Activated CD8-positive, alpha-beta memory T cell treated with anti-CD3 and anti-CD28 coated beads, Interleukin-2, amount 10 ng/mL, durations not matched to agents 7 days and 5 days (primary cell): Measurements from ENCODE around the gene TPRG1L. TPM values are rescaled to one million over a fixed set of nuclear protein-coding genes. Genes with fewer than 3 reads are reported as not detected.

ENCODE experiments used
- ATAC-seq: fragments of 150-1000 bp; cut with Tn5 transposase; one replicate; pipeline ENCODE4 v1.10.0; 2021; ENCODE audit warnings: moderate library complexity
- CTCF ChIA-PET: fragments of 350-600 bp; sonication (Branson Sonifier 250); formaldehyde crosslinking; loops from one replicate; lab custom pipeline; 2021; ENCODE audit warnings: antibody characterized with exemption; lab: Charles Lee
- DNase-seq: peaks from one replicate; pipeline ENCODE4 v3.0.0-alpha.2; 2020
- H3K27ac Mint-ChIP-seq: one replicate; pipeline ENCODE4 v1.8.0; 2021; ENCODE audit warnings: mild to moderate bottlenecking, mixed read lengths
- H3K27me3 Mint-ChIP-seq: one replicate; pipeline ENCODE4 v1.8.0; 2021; ENCODE audit warnings: mixed read lengths
- H3K36me3 Mint-ChIP-seq: one replicate; pipeline ENCODE4 v1.8.0; 2021; ENCODE audit warnings: mild to moderate bottlenecking, mixed read lengths
- H3K4me1 Mint-ChIP-seq: one replicate; pipeline ENCODE4 v1.8.0; 2021; ENCODE audit warnings: mixed read lengths
- H3K4me3 Mint-ChIP-seq: one replicate; pipeline ENCODE4 v1.8.0; 2021; ENCODE audit warnings: mild to moderate bottlenecking, moderate library complexity, mixed read lengths
- H3K9me3 Mint-ChIP-seq: one replicate; pipeline ENCODE4 v1.8.0; 2022; ENCODE audit warnings: low read depth, mixed read lengths
- total RNA-seq, 2 experiments: library from RNA; stranded (reverse); gene quantifications; one replicate each; pipeline ENCODE4 v1.2.3, GENCODE V29; 2021

TPRG1L gene
- total RNA-seq, 2 experiments from 2014 or later = 8.6 to 13.2 TPM

DNA sequence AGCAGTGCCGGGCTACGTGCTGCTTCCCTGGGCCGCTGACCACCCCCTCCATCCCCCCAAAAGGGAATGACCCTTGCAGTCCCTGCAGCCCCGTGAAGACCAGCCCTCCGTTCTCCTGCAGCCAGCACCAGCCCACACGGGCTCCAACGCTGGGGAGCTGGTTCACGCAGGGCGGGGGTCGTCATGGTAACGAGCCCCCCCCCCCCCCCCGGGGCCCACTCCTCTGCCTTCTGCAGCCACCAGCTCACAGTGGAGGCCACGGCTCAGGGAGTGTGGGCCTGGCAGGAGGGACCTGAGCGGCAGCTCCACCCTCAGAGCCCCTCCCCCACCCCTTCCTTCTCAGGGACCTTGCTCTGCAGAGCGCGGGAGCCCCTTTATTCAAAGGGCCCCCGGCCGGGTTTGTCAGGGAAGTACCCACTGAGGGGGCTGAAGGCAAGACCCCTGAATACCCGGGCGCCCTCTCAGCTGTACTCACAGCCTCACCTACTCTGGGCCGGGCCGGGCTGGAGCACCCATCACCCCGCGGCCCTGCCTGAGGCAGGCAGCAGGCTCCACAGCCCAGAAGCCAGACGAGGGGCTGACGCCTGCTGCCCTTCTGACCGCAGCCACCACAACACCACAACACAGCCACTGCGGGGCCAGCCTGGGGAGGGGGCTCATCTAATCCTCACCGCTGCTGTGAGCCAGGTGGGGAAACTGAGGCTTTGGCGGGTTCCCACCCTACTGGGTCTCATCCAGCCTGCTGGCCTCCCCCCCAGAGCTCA, 26.1 kb upstream of the TPRG1L start:
- H3K27ac Mint-ChIP-seq = no peak overlapping the region
- peaks cover 14% of the 10 kb centered on the region for H3K4me1 Mint-ChIP-seq
- no peak for ATAC-seq
- CTCF ChIA-PET = interaction anchor here (1.7 kb wide), 1 partner anchor 20 kb away, joined by 8 read pairs; no protein-coding TSS in a partner anchor
- no peak for DNase-seq
- H3K4me3 Mint-ChIP-seq = no peak overlapping the region
- H3K9me3 Mint-ChIP-seq = no peaks in the 10 kb centered on the region
- no peaks in the 10 kb centered on the region for H3K36me3 Mint-ChIP-seq
- no peaks in the 10 kb centered on the region for H3K27me3 Mint-ChIP-seq

DNA sequence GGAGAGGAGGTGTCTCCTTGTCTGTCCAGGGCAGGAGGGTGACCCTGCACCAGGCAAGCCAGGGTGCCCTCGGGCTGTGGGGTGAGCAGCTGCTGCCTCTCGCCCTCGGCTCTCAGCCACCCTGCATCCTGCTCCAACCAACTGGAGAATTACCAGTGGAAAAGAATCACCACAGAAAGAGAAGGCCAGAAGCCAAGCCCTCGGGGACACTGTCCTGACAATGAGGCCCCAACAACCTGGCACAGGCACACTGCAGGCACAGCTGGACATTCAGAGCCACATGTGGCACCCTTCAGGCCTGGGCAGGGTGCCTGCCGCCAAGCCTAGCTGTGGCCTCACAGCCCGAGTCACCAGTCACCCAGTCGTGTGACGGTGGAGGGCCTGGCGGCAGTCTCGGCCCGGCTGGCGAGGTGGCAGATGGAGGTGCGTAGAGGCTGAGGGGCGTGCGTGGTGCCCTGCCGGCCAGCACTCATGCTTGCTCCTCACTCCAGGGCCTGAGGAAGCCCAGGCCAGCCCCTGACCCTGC, 25.5 kb upstream of the TPRG1L start:
- no peaks in the 10 kb centered on the region for H3K36me3 Mint-ChIP-seq
- ATAC-seq (no peak), DNase-seq (no peak)
- peaks cover 14% of the 10 kb centered on the region for H3K4me1 Mint-ChIP-seq
- no peaks in the 10 kb centered on the region for H3K27me3 Mint-ChIP-seq
- H3K9me3 Mint-ChIP-seq = no peaks in the 10 kb centered on the region
- CTCF ChIA-PET = interaction anchor here (1.7 kb wide), 1 partner anchor 20 kb away, joined by 8 read pairs; no protein-coding TSS in a partner anchor
- H3K4me3 Mint-ChIP-seq = no peak overlapping the region
- no peak overlapping the region for H3K27ac Mint-ChIP-seq

DNA sequence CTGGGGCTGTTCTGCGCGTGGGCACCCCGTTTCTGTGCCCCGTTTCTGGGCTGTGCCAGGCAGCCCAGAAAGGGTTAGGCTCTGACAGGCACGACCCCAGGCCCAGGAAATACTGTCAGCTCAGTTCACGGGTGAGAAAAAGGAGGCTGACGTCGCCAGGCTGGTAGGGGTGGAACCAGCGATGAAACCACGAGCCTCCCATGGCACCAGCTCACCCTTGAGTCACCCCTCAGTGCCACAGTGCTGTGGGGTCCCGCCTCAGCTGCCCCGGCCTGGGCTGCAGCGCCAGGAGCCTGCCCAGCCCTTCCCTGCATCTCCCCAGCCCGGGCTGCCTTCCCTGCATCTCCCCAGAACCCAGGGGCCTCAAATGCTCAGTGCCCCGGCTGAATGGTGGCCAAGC, 25.0 kb upstream of the TPRG1L start:
- H3K9me3 Mint-ChIP-seq = no peaks in the 10 kb centered on the region
- ATAC-seq (no peak), DNase-seq (no peak)
- CTCF ChIA-PET = interaction anchor here (0.7 to 1.9 kb wide), 3 partner anchors 19 to 147 kb away, joined by 4 to 8 read pairs (median 6); no protein-coding TSS in a partner anchor
- peaks cover 14% of the 10 kb centered on the region for H3K4me1 Mint-ChIP-seq
- H3K36me3 Mint-ChIP-seq = no peaks in the 10 kb centered on the region
- no peaks in the 10 kb centered on the region for H3K27me3 Mint-ChIP-seq
- no peak overlapping the region for H3K4me3 Mint-ChIP-seq
- H3K27ac Mint-ChIP-seq = no peak overlapping the region

DNA sequence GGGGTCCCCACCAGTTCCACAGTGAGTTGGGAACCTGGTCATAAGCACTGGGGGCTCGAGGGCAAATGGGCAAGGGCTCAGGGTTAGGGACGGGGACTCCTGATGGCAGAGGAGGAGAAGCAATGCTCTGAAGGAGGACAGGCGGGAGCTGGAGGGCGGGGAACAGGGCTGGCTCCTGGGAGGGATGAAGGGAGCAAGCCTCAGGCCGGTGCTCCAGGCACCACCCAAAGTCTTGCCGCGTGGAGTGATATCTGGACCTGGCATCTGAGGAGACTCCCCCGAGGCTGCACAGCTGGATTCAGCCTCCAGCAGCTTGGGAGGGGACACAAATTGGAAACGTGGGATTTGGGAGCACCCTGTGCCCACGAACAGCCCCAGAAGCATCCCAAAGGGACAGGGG, 24.5 kb upstream of the TPRG1L start:
- Mint-ChIP-seq H3K36me3 (no peaks in the 10 kb centered on the region), H3K27me3 (no peaks in the 10 kb centered on the region)
- no peak for ATAC-seq

DNA sequence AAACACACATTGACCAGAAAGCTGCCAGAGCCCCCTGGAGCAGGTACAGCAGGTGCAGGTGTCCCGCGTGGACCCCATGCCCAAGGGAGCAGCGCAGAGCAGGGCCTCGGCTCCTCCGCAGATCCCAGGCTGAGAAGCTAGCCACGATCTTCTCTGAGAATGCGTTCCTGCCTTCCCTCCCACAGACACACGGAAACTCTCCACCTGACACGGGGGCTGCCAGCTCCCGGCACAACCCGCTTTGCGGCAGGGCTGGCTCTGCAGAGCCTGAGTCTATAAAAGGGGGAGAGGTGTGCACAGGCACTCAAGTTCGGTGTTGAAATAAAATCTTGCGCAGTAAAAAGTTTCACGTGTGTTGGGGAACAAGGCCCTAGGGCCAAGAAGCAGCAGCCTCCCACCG, 23.1 kb upstream of the TPRG1L start:
- Mint-ChIP-seq H3K4me3 (no peak overlapping the region), H3K9me3 (no peaks in the 10 kb centered on the region), H3K36me3 (no peaks in the 10 kb centered on the region), H3K27ac (no peak overlapping the region), H3K4me1 (peaks cover 14% of the 10 kb centered on the region), H3K27me3 (no peaks in the 10 kb centered on the region)
- ATAC-seq = no peak
- CTCF ChIA-PET = interaction anchor here (1.0 to 1.9 kb wide), 2 partner anchors 13 to 149 kb away, joined by 3 to 6 read pairs; no protein-coding TSS in a partner anchor
- DNase-seq = no peak

More for the DNA sequence above, 24.5 kb upstream of the TPRG1L start:
- Mint-ChIP-seq H3K27ac (no peak overlapping the region), H3K4me3 (no peak overlapping the region), H3K9me3 (no peaks in the 10 kb centered on the region), H3K4me1 (peaks cover 14% of the 10 kb centered on the region)
- DNase-seq = no peak
- CTCF ChIA-PET = interaction anchor here (0.7 to 1.9 kb wide), 2 partner anchors 19 to 148 kb away, joined by 4 to 6 read pairs; no protein-coding TSS in a partner anchor

- no peaks in the 10 kb centered on the region for H3K36me3 Mint-ChIP-seq
- DNase-seq (no peak), ATAC-seq (no peak)
- CTCF ChIA-PET = interaction anchor here (1.3 kb wide), 1 partner anchor 18 kb away, joined by 4 read pairs; no protein-coding TSS in a partner anchor
- no peak overlapping the region for H3K27ac Mint-ChIP-seq
- H3K27me3 Mint-ChIP-seq = no peaks in the 10 kb centered on the region
- no peak overlapping the region for H3K4me3 Mint-ChIP-seq
- no peaks in the 10 kb centered on the region for H3K9me3 Mint-ChIP-seq
- H3K4me1 Mint-ChIP-seq = peaks cover 10% of the 10 kb centered on the region
These were observed 22.4 kb upstream of the TPRG1L start for GRCh38 chr1:3602375-3602774.

GRCh38 chr1:3603156-3603555, 21.7 kb upstream of the TPRG1L start:
- no peak for ATAC-seq
- CTCF ChIA-PET = interaction anchor here (1.3 kb wide), 1 partner anchor 17 kb away, joined by 4 read pairs; no protein-coding TSS in a partner anchor
- Mint-ChIP-seq H3K4me3 (no peak overlapping the region), H3K27me3 (no peaks in the 10 kb centered on the region), H3K36me3 (no peaks in the 10 kb centered on the region), H3K9me3 (no peaks in the 10 kb centered on the region), H3K4me1 (peaks cover 3% of the 10 kb centered on the region), H3K27ac (no peak overlapping the region)
- no peak for DNase-seq

DNA sequence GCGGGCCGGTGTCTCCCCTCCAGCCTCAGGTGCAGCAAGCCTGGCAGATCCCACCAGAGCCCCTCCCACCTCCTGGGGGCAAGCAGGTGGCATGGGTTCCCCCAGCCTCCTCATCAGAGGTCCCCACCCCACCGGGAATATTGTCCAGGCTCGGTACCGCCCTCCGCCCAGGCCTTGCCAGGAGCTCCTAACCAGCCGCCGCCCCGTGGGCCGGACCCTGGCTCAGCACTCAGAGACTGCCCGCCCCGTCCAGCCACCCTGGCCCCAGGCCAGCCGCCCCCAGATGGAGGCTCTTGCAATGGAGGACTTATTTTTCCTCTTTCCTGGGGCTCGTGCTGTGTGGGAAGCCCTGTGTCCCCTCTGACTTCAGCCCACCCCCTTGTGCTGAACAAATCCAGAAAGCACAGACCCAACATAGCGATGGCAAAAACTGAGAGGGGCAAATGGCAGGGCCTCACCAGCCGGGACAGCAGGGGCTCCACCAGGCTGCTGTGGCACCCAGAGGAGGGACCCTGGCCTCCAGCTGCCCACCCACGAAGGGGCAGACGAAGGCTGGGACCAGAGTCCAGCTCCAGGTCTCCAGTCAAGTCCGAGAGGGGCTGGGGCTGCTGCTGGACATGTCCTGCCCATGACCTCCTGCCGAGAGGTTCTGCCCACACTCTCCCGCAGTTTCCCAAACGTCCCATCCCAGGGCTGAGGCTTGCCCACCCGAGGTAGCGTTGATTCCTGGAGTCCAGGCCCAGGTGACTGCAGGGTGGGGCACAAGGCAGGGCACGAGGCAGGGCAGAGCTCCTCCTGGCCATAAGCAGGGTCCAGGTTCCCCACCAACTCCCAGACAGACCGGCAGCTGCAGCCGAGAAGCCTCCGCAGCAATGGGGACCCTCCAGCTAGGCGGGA, 21.0 kb upstream of the TPRG1L start:
- CTCF ChIA-PET = interaction anchor here (1.0 to 1.3 kb wide), 2 partner anchors 11 to 16 kb away, joined by 4 read pairs; no protein-coding TSS in a partner anchor
- H3K9me3 Mint-ChIP-seq = no peaks in the 10 kb centered on the region
- H3K27ac Mint-ChIP-seq = no peak overlapping the region
- no peak for DNase-seq
- H3K4me1 Mint-ChIP-seq = no peaks in the 10 kb centered on the region
- no peak overlapping the region for H3K4me3 Mint-ChIP-seq
- no peaks in the 10 kb centered on the region for H3K36me3 Mint-ChIP-seq
- H3K27me3 Mint-ChIP-seq = no peaks in the 10 kb centered on the region
- no peak for ATAC-seq

- H3K27me3 Mint-ChIP-seq = peaks cover 5% of the 10 kb centered on the region
- no peak for DNase-seq
- ATAC-seq = no peak
- no peaks in the 10 kb centered on the region for H3K9me3 Mint-ChIP-seq
- H3K4me3 Mint-ChIP-seq = no peak overlapping the region
- H3K4me1 Mint-ChIP-seq = no peaks in the 10 kb centered on the region
- H3K36me3 Mint-ChIP-seq = no peaks in the 10 kb centered on the region
- CTCF ChIA-PET = interaction anchor here (1.0 kb wide), 1 partner anchor 10 kb away, joined by 4 read pairs; no protein-coding TSS in a partner anchor
- no peak overlapping the region for H3K27ac Mint-ChIP-seq
These were observed 20.3 kb upstream of the TPRG1L start for GRCh38 chr1:3604468-3604974.

- no peaks in the 10 kb centered on the region for H3K4me1 Mint-ChIP-seq
- DNase-seq (no peak), ATAC-seq (no peak)
- no peak overlapping the region for H3K27ac Mint-ChIP-seq
- no peaks in the 10 kb centered on the region for H3K36me3 Mint-ChIP-seq
- CTCF ChIA-PET = interaction anchor here (1.0 kb wide), 1 partner anchor 10 kb away, joined by 4 read pairs; no protein-coding TSS in a partner anchor
- peaks cover 5% of the 10 kb centered on the region for H3K27me3 Mint-ChIP-seq
- H3K9me3 Mint-ChIP-seq = no peaks in the 10 kb centered on the region
- H3K4me3 Mint-ChIP-seq = no peak overlapping the region
These were observed 19.6 kb upstream of the TPRG1L start for GRCh38 chr1:3604997-3605823.

DNA sequence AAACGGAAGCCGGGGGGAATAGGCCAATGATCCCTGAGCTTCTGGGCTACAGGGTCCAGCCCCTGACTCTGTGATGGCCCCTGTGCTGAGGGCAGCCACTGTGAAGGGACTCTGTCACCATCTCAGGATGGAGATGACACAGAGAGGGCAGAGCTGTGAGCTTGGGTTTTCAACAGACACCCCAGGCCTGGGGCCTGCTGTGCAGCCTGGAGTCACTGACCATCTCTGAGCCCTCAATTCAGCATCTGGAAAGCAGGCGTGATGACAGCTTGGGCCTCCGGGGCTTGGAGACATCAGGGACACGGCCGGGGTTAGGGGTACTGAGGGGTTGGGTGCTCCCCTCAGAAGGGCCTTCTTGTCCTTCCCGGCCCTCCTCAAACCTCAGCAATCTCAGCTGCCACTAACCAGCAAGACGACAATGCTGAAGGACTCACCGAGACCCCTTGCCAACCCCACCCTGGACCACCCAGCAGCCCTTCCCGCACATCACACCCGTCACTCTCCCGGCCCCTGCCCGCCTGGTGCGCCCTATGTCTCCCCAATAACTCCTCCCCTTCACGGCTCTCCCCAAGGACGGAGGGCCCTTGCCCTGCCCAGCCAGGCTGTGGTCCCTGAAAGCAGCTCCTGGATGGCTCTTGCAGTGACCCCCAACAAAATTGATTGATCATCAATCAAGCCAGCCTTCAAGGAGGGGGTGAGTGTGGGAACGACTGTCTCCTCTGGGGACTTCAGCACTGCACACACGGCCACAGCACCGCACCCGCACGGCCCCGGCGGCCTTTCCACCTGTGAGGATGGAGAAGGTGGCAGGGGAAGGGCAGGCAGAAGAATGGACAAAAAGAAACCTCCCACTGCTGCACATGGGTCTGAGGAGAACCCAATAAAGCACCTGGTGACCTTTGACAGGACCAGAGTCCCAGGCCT, 17.8 kb upstream of the TPRG1L start:
- Mint-ChIP-seq H3K27ac (no peak overlapping the region), H3K27me3 (peaks cover 14% of the 10 kb centered on the region), H3K4me3 (no peak overlapping the region), H3K9me3 (no peaks in the 10 kb centered on the region), H3K36me3 (no peaks in the 10 kb centered on the region), H3K4me1 (peaks cover 1% of the 10 kb centered on the region)
- no peak for DNase-seq
- CTCF ChIA-PET = interaction anchor here (0.5 kb wide), 1 partner anchor 344 kb away, joined by 3 read pairs; no protein-coding TSS in a partner anchor
- no peak for ATAC-seq
